ENCODE data around the gene MAGI2. TPM values are rescaled to one million over a fixed set of nuclear protein-coding genes. Genes with fewer than 3 reads are reported as not detected.

The MAGI2 gene
- total and polyA plus RNA-seq, 8 donors: 1.3 to 4.0 (median 2.0) TPM

DNA sequence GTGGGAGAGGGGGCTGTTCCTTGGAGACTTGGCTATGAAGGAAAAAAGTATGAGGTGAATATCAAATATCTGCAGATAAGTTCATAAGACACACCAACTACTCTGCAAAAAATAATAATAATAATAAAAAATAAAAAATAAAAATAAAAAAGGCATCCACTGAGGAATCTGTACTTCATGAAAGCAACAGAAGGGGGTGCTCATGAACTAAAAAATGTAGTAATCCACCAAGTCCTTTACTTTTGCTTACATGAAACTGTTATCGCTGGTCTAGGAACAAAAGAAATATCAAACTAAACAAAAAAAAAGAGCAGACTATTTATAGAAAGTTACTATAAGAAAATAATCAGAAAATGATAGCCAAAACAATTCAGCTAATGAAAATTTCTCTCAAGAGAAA is 1075.9 kb downstream of the MAGI2 start:
- no peaks in the 10 kb centered on the region for H3K9me3 ChIP-seq
- H3K27me3 ChIP-seq: no peaks in the 10 kb centered on the region
- intact Hi-C loops (cut with DNase I): no loop called here
- no peaks in the 10 kb centered on the region for H3K36me3 ChIP-seq
- TF ChIP-seq, protein P1, sequence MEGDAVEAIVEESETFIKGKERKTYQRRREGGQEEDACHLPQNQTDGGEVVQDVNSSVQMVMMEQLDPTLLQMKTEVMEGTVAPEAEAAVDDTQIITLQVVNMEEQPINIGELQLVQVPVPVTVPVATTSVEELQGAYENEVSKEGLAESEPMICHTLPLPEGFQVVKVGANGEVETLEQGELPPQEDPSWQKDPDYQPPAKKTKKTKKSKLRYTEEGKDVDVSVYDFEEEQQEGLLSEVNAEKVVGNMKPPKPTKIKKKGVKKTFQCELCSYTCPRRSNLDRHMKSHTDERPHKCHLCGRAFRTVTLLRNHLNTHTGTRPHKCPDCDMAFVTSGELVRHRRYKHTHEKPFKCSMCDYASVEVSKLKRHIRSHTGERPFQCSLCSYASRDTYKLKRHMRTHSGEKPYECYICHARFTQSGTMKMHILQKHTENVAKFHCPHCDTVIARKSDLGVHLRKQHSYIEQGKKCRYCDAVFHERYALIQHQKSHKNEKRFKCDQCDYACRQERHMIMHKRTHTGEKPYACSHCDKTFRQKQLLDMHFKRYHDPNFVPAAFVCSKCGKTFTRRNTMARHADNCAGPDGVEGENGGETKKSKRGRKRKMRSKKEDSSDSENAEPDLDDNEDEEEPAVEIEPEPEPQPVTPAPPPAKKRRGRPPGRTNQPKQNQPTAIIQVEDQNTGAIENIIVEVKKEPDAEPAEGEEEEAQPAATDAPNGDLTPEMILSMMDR (IDR thresholded peaks at IDR 0.05): no peak
- FAIRE-seq: no peak
- DNase-seq: no peak
- ATAC-seq: no peak
- H3K27ac ChIP-seq: no peak overlapping the region
- WGBS, 2 donors: 93 to 94% methylated on average over 1 of the region's 1 CpG
- no peaks in the 10 kb centered on the region for H3K4me1 ChIP-seq
- no peak overlapping the region for H3K4me3 ChIP-seq

DNA sequence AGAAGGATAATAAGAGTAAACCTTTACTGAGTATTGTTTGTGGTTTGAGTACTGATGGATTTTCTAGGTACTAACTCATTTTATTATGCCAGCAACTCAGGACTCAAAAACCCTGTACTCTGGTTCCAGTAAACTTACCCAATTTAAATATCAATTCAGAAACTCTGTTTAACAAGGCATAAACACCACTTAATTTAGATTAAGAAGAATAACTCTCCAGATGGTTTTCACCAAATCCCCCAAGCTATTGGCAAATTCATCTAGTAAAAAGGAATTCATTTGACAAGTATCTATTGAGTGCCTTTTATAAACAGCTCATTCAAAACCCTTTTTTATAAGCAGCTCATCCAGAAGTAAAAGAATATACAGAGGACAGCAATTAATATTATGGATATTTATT is 1082.5 kb downstream of the MAGI2 start:
- FAIRE-seq: no peak
- no peak for ATAC-seq
- Histone ChIP-seq H3K4me3 (no peak overlapping the region), H3K4me1 (no peaks in the 10 kb centered on the region), H3K36me3 (no peaks in the 10 kb centered on the region), H3K27ac (no peak overlapping the region), H3K9me3 (no peaks in the 10 kb centered on the region), H3K27me3 (no peaks in the 10 kb centered on the region)
- intact Hi-C loops (cut with DNase I): no loop called here
- TF ChIP-seq, protein P1 (IDR thresholded peaks at IDR 0.05): no peak
- DNase-seq: no peak

DNA sequence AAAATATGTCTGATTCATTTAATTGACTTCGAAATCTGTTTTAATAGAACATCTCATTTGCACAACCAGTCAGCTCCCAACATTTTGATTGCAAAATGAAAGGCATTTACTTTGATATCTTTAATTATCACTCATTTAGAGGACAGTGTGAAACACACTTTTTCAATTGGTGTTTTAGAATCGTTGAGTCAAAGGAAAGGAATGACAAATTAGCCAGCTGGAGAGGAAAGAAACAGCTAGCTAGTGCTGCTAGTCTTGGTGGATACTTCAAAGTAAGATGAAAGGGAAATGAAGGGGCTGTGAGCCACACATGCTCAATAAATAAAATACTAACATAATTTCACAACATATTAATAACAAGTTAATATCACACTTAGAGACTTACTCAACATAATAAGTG is 1084.7 kb downstream of the MAGI2 start:
- intact Hi-C loops (cut with DNase I): no loop called here
- FAIRE-seq: no peak
- TF ChIP-seq, protein P1 (IDR thresholded peaks at IDR 0.05): no peak
- WGBS, 2 donors: 59 to 61% methylated on average over 2 of the region's 2 CpGs
- H3K9me3 ChIP-seq: no peaks in the 10 kb centered on the region
- H3K4me3 ChIP-seq: no peak overlapping the region
- H3K36me3 ChIP-seq: no peaks in the 10 kb centered on the region
- H3K27me3 ChIP-seq: no peaks in the 10 kb centered on the region
- H3K27ac ChIP-seq: no peak overlapping the region
- no peak for ATAC-seq
- no peaks in the 10 kb centered on the region for H3K4me1 ChIP-seq
- no peak for DNase-seq

DNA sequence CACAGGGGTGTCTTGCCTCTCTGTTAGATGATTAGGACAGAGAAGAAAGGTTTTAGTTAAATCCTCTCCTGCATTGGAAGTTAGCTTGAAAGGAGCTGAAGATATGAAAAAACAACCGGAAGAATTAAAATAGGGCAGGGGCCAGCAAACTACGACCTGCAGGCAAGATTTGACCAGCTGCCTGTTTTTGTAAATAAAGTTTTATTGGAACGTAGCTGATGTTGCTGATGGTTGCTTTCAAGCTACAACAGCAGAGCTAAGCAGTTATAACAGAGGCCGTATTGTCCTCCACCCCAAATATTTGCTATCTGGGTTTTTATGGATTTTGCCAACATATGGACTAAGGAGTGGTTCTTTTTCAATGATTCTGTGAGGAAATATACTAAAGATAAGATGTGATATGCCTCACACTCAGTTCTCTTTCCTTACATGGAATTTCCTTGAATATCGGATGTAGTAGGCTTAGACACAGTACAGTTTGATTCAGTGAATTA is 1086.1 kb downstream of the MAGI2 start:
- ATAC-seq (no peak), FAIRE-seq (no peak), DNase-seq (no peak)
- no peaks in the 10 kb centered on the region for H3K27me3 ChIP-seq
- H3K36me3 ChIP-seq: no peaks in the 10 kb centered on the region
- TF ChIP-seq, protein P1 (IDR thresholded peaks at IDR 0.05): no peak
- 90 to 95% methylated on average over 5 of the region's 5 CpGs for WGBS, 2 donors
- intact Hi-C loops (cut with DNase I): no loop called here
- H3K4me3 ChIP-seq: no peak overlapping the region
- no peaks in the 10 kb centered on the region for H3K9me3 ChIP-seq
- H3K4me1 ChIP-seq: no peaks in the 10 kb centered on the region
- H3K27ac ChIP-seq: no peak overlapping the region

DNA sequence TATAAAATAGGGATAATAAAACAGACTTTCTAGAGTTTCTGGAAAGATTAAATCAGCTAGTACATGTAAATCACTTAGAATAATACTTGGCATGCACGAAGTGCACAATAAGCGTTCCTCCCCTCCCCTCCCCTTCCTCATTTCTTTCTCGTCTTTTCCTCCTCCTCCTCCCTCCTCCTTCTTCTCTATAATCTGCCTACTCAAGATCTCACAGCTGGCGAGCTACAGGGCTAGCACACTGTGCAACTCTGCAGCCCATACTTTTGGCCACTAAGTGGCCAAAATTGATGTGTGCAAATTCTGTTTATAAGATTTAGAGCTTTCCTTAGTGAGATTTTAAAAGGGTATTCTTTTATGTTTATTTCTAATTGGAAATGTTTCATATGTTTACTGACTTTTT is 1089.6 kb downstream of the MAGI2 start:
- intact Hi-C loops (cut with DNase I): no loop called here
- DNase-seq (no peak), FAIRE-seq (no peak), ATAC-seq (no peak)
- H3K36me3 ChIP-seq: no peaks in the 10 kb centered on the region
- no peak overlapping the region for H3K4me3 ChIP-seq
- TF ChIP-seq, protein P1 (IDR thresholded peaks at IDR 0.05): no peak
- H3K27ac ChIP-seq: no peak overlapping the region
- no peaks in the 10 kb centered on the region for H3K4me1 ChIP-seq
- no peaks in the 10 kb centered on the region for H3K9me3 ChIP-seq
- no peaks in the 10 kb centered on the region for H3K27me3 ChIP-seq
- 77 to 80% methylated on average over 4 of the region's 4 CpGs for WGBS, 2 donors

Measured in pancreas (tissue), 10 donors.